GM23338 (cell line): ENCODE data around the gene CCDC69. TPM values are rescaled to one million over a fixed set of nuclear protein-coding genes. Genes with fewer than 3 reads are reported as not detected.

ENCODE experiments used
- ATAC-seq: fragments of 200-7000 bp; cut with Tn5 transposase; 3 replicates; pipeline ENCODE4 v1.9.1; 2020
- DNase-seq: peaks from one replicate; pipeline ENCODE4 v3.0.0-alpha.2; 2015; ENCODE audit warnings: low spot score
- H2AFZ ChIP-seq: fragments of 200-600 bp; sonication (generic); 2 replicates; pipeline ENCODE4 v1.8.0; 2016; ENCODE audit warnings: antibody characterized with exemption, mild to moderate bottlenecking, moderate library complexity
- H3F3A ChIP-seq: fragments of 200-600 bp; sonication (generic); replicated peaks from 2 replicates; pipeline ENCODE4 v1.8.0; 2017; ENCODE audit warnings: antibody characterized with exemption, mixed run types, low read depth
- H3K27ac ChIP-seq: fragments of 200-600 bp; sonication (generic); 2 replicates; pipeline ENCODE4 v1.6.1; 2016; ENCODE audit warnings: low read depth
- H3K27me3 ChIP-seq: fragments of 200-600 bp; sonication (generic); 2 replicates; pipeline ENCODE4 v1.8.0; 2016; ENCODE audit warnings: mild to moderate bottlenecking, mixed run types, moderate library complexity; ENCODE audit not compliant: insufficient read depth
- H3K36me3 ChIP-seq: fragments of 200-600 bp; sonication (generic); 2 replicates; pipeline ENCODE4 v1.8.0; 2016; ENCODE audit warnings: mild to moderate bottlenecking; ENCODE audit not compliant: insufficient read depth
- H3K4me1 ChIP-seq: fragments of 200-600 bp; sonication (generic); 2 replicates; pipeline ENCODE4 v1.8.0; 2016; ENCODE audit warnings: mild to moderate bottlenecking, moderate library complexity; ENCODE audit not compliant: insufficient read depth
- H3K4me2 ChIP-seq: fragments of 200-600 bp; sonication (generic); 2 replicates; pipeline ENCODE4 v1.7.1; 2017; ENCODE audit warnings: mixed run types
- H3K4me3 ChIP-seq: fragments of 200-600 bp; sonication (generic); 2 replicates; pipeline ENCODE4 v1.6.1; 2016; ENCODE audit warnings: mixed run types
- H3K79me2 ChIP-seq: fragments of 200-600 bp; sonication (generic); replicated peaks from 2 replicates; pipeline ENCODE4 v1.8.0; 2017; ENCODE audit warnings: mild to moderate bottlenecking; ENCODE audit not compliant: insufficient read depth
- H3K9me2 ChIP-seq: fragments of 200-600 bp; sonication (generic); 2 replicates; pipeline ENCODE4 v1.8.0; 2017; ENCODE audit not compliant: insufficient read depth
- H4K20me1 ChIP-seq: fragments of 200-600 bp; sonication (generic); replicated peaks from 2 replicates; pipeline ENCODE4 v1.8.0; 2017; ENCODE audit warnings: mild to moderate bottlenecking; ENCODE audit not compliant: insufficient read depth
- H3K27ac Mint-ChIP-seq: 2 replicates; pipeline ENCODE4 v1.8.0; 2020; ENCODE audit warnings: inconsistent platforms, mild to moderate bottlenecking, moderate library complexity, mixed read lengths
- H3K27me3 Mint-ChIP-seq: 3 replicates; pipeline ENCODE4 v1.8.0; 2022; ENCODE audit warnings: low read depth, mild to moderate bottlenecking, moderate library complexity, mixed read lengths, inconsistent platforms; ENCODE audit not compliant: insufficient read depth, poor library complexity
- H3K36me3 Mint-ChIP-seq: 3 replicates; pipeline ENCODE4 v1.8.0; 2021; ENCODE audit warnings: low read depth, mild to moderate bottlenecking, inconsistent platforms, moderate library complexity, mixed read lengths
- H3K4me1 Mint-ChIP-seq: 3 replicates; pipeline ENCODE4 v1.8.0; 2020; ENCODE audit warnings: mild to moderate bottlenecking, inconsistent platforms, mixed read lengths
- H3K4me3 Mint-ChIP-seq: 3 replicates; pipeline ENCODE4 v1.8.0; 2021; ENCODE audit warnings: moderate library complexity, mild to moderate bottlenecking, inconsistent platforms, mixed read lengths
- H3K9me3 Mint-ChIP-seq: 3 replicates; pipeline ENCODE4 v1.8.0; 2020; ENCODE audit warnings: moderate library complexity, mild to moderate bottlenecking, inconsistent platforms, mixed read lengths
- CREB1 ChIP-seq: fragments of 250-450 bp; sonication (Bioruptor Pico); IDR thresholded peaks from 2 replicates; pipeline ENCODE4 v1.5.0; 2020; ENCODE audit warnings: low read depth, mild to moderate bottlenecking, moderate library complexity
- CTCF ChIP-seq, 2 experiments: fragments of 200-600 bp in 1 of 2; sonication (generic) in 1 of 2; conservative IDR thresholded peaks; 2 replicates each; pipeline versions ENCODE4 v1.5.1 to v1.6.1; 2016 to 2017; ENCODE audit warnings: antibody characterized with exemption in 2 of 2, low read depth in 2 of 2, mild to moderate bottlenecking in 2 of 2, moderate library complexity in 1 of 2
- ETS1 ChIP-seq: IDR thresholded peaks from 2 replicates; pipeline ENCODE4 v1.6.1; 2016; ENCODE audit warnings: antibody characterized with exemption
- EZH2 ChIP-seq: fragments of 200-600 bp; sonication (generic); IDR thresholded peaks from one replicate; pipeline ENCODE4 v1.8.0; 2017; ENCODE audit warnings: antibody characterized with exemption, mild to moderate bottlenecking, low read depth; ENCODE audit not compliant: unreplicated experiment
- EZH2phosphoT487 ChIP-seq: fragments of 200-600 bp; sonication (generic); IDR thresholded peaks from one replicate; pipeline ENCODE4 v1.8.1; 2018; ENCODE audit warnings: antibody characterized with exemption; ENCODE audit not compliant: unreplicated experiment
- JUNB ChIP-seq: IDR thresholded peaks from one replicate; pipeline ENCODE4 v1.6.1; 2016; ENCODE audit warnings: antibody characterized with exemption; ENCODE audit not compliant: unreplicated experiment
- NANOG ChIP-seq: IDR thresholded peaks from 2 replicates; pipeline ENCODE4 v1.6.1; 2016; ENCODE audit warnings: antibody characterized with exemption, borderline replicate concordance
- POLR2AphosphoS5 ChIP-seq: IDR thresholded peaks from 2 replicates; pipeline ENCODE4 v1.6.1; 2016; ENCODE audit warnings: antibody characterized with exemption, low read depth
- REST ChIP-seq: IDR thresholded peaks from one replicate; pipeline ENCODE4 v1.6.1; 2018; ENCODE audit warnings: antibody characterized with exemption; ENCODE audit not compliant: unreplicated experiment
- STAT1 ChIP-seq: IDR thresholded peaks from one replicate; pipeline ENCODE4 v1.6.1; 2016; ENCODE audit warnings: antibody characterized with exemption; ENCODE audit not compliant: unreplicated experiment
- ZNF114 ChIP-seq: fragments of 250-450 bp; sonication (Bioruptor Pico); IDR thresholded peaks from 2 replicates; pipeline ENCODE4 v1.5.0; 2020; ENCODE audit warnings: mild to moderate bottlenecking, moderate library complexity
- ZNF331 ChIP-seq: fragments of 250-450 bp; sonication (Bioruptor Pico); IDR thresholded peaks from 2 replicates; pipeline ENCODE4 v1.5.0; 2020; ENCODE audit warnings: low read depth, mild to moderate bottlenecking, moderate library complexity
- ZNF462 ChIP-seq: fragments of 250-450 bp; sonication (Bioruptor Pico); IDR thresholded peaks from 2 replicates; pipeline ENCODE4 v1.5.0; 2020; ENCODE audit warnings: mild to moderate bottlenecking, moderate library complexity
- polyA plus RNA-seq: library from polyadenylated mRNA; unstranded; fragments of >200 nt; fragmentation: Nextera tagmentation; extraction: Ambion mirVana; gene quantifications from 2 replicates; pipeline ENCODE4 v1.2.1, GENCODE V29; 2016
- total RNA-seq: library from RNA; depleted of rRNA; stranded (reverse); fragments of >200 nt; shearing (Covaris generic); gene quantifications from 2 replicates; pipeline ENCODE4 v1.2.3, GENCODE V29; 2014

The CCDC69 gene
- total and polyA plus RNA-seq, 2 experiments from 2014 or later: 2.7 to 5.3 TPM

- Histone ChIP-seq H3K27ac (no peak overlapping the region), H3K36me3 (no peaks in the 10 kb centered on the region), H3K9me2 (no peaks in the 10 kb centered on the region), H3K79me2 (peaks cover 21% of the 10 kb centered on the region), H4K20me1 (no peaks in the 10 kb centered on the region), H3K4me3 (no peak overlapping the region), H3K27me3 (no peaks in the 10 kb centered on the region), H3F3A (no peaks in the 10 kb centered on the region), H3K4me2 (no peak overlapping the region), H2AFZ (no peak overlapping the region), H3K4me1 (peaks cover 20% of the 10 kb centered on the region)
- H3K4me3 Mint-ChIP-seq: no peak overlapping the region
- no peak overlapping the region for H3K27ac Mint-ChIP-seq
- no peaks in the 10 kb centered on the region; the same call in 2 of the 3 replicates for H3K36me3 Mint-ChIP-seq
- peaks cover 29% of the 10 kb centered on the region for H3K4me1 Mint-ChIP-seq
- TF ChIP-seq JUNB (no peak), EZH2phosphoT487 (no peak), ZNF114 (no peak), STAT1 (no peak), CTCF (conservative IDR thresholded peaks at IDR 0.05; ENCODE audit: low read depth in 2 of 2) (no peak), REST (no peak), CREB1 (no peak), EZH2 (no peak), ETS1 (no peak), ZNF462 (CRISPR knock-in tag) (no peak), ZNF331 (CRISPR knock-in tag) (no peak), NANOG (no peak), POLR2AphosphoS5 (no peak)
- peaks cover 9% of the 10 kb centered on the region for H3K27me3 Mint-ChIP-seq
- no peak for ATAC-seq
- H3K9me3 Mint-ChIP-seq: no peaks in the 10 kb centered on the region
- DNase-seq: no peak
Observed at GRCh38 chr5:151255621-151256286, 31.9 kb upstream of the CCDC69 start.
